Activated naive CD4-positive, alpha-beta T cell (primary cell): Measurements from ENCODE around the gene NF1.

Source experiments
- DNase-seq, 4 experiments: peaks; one replicate each; lab custom pipeline; 2025; lab: John Stamatoyannopoulos, UW

The NF1 gene

GRCh38 chr17:31404028-31404949 lies 309.5 kb downstream of the NF1 start:
- no peak for DNase-seq

GRCh38 chr17:31405890-31406371 lies 311.2 kb downstream of the NF1 start:
- DNase-seq, result no peak

GRCh38 chr17:31408586-31408985 lies 313.8 kb downstream of the NF1 start:
- no peak for DNase-seq

GRCh38 chr17:31411707-31412285 lies 317.0 kb downstream of the NF1 start:
- DNase-seq, result no peak

- DNase-seq, result no peak
Observed at GRCh38 chr17:31412511-31412910, 317.7 kb downstream of the NF1 start.

GRCh38 chr17:31413081-31413799 lies 318.5 kb downstream of the NF1 start:
- DNase-seq, result no peak

GRCh38 chr17:31413874-31414549 lies 319.2 kb downstream of the NF1 start:
- no peak for DNase-seq

- DNase-seq, result no peak
Observed at GRCh38 chr17:31414550-31414918, 319.8 kb downstream of the NF1 start.

GRCh38 chr17:31415004-31415454 lies 320.3 kb downstream of the NF1 start:
- no peak for DNase-seq

- DNase-seq, result no peak
Observed at GRCh38 chr17:31415640-31416502, 321.1 kb downstream of the NF1 start.

GRCh38 chr17:31416503-31416923 lies 321.7 kb downstream of the NF1 start:
- DNase-seq, result no peak

- DNase-seq, result no peak
Observed at GRCh38 chr17:31417051-31417792, 322.4 kb downstream of the NF1 start.

- no peak for DNase-seq
Observed at GRCh38 chr17:31418773-31419350, 324.1 kb downstream of the NF1 start.

GRCh38 chr17:31422443-31422842 lies 327.7 kb downstream of the NF1 start:
- no peak for DNase-seq

- no peak for DNase-seq
Observed at GRCh38 chr17:31424944-31425281, 330.1 kb downstream of the NF1 start.

- DNase-seq, result no peak
Observed at GRCh38 chr17:31425282-31426040, 330.7 kb downstream of the NF1 start.
